ENCODE data around the gene P4HA3. TPM values are rescaled to one million over a fixed set of nuclear protein-coding genes. Genes with fewer than 3 reads are reported as not detected.

P4HA3 gene
- polyA plus RNA-seq, 3 donors: 0.07 TPM; not detected in 2

DNA sequence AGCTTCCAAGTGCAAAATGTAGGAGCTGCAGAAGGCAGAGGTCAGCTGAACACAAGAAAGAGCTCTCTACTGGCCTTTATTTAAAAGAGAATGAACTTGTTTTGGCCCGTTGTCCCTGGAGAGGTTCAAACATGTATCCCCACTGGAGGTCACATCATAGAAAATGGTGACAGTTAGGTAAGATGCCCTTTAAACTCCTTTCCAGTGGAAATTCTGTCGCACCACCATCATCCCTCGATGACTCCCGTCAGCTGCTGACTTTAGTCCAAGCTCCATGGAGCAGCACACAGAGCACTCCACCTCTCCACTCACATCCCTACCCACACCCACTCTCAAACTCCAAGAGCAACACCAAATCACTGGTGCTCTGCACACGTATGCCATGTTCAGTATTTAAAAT is 15.2 kb upstream of the P4HA3 start:
- no peak overlapping the region for H3K27ac Mint-ChIP-seq
- Histone ChIP-seq H2AFZ (ENCODE audit: insufficient read depth, low read depth, low read length, poor library complexity, severe bottlenecking) (no peak overlapping the region), H3K27me3 (ENCODE audit: control insufficient read depth in 2 of 2, insufficient read depth in 2 of 2, low read length in 2 of 2) (no peaks in the 10 kb centered on the region), H3K27ac (ENCODE audit: low read depth in 1 of 2, low read length in 2 of 2) (no peak overlapping the region), H3K9me3 (replicated peaks in 1 of 2; ENCODE audit: control insufficient read depth in 1 of 2, insufficient read depth in 1 of 2, low read length in 2 of 2) (no peaks in the 10 kb centered on the region), H3K4me1 (ENCODE audit: control insufficient read depth in 1 of 2, insufficient read depth in 2 of 2, low read length in 2 of 2) (peaks cover 0 to 5% of the 10 kb centered on the region in 2 donors), H3K4me2 (replicated peaks; ENCODE audit: extremely low read depth, low read length, poor library complexity, severe bottlenecking) (no peak overlapping the region), H3K79me2 (ENCODE audit: insufficient read depth, low read length) (no peaks in the 10 kb centered on the region), H3K9ac (ENCODE audit: insufficient read depth, low read length, poor library complexity, severe bottlenecking) (no peak overlapping the region), H3K36me3 (replicated peaks in 1 of 2; ENCODE audit: control insufficient read depth in 1 of 2, insufficient read depth in 2 of 2, low read length in 2 of 2) (no peaks in the 10 kb centered on the region), H4K20me1 (ENCODE audit: insufficient read depth, low read length) (no peaks in the 10 kb centered on the region), H3K4me3 (replicated peaks in 1 of 3; ENCODE audit: low read depth in 2 of 3, low read length in 3 of 3) (no peak overlapping the region)
- no peak overlapping the region for H3K4me3 Mint-ChIP-seq
- H3K9me3 Mint-ChIP-seq: peaks cover 3 to 8% (median 5%) of the 10 kb centered on the region in 7 donors
- no peaks in the 10 kb centered on the region for H3K36me3 Mint-ChIP-seq
- intact Hi-C loops (cut with micrococcal nuclease): no loop called here
- WGBS (ENCODE audit: insufficient coverage): 94% methylated on average over 5 of the region's 5 CpGs
- H3K27me3 Mint-ChIP-seq (ENCODE audit: low read depth in 3 of 3): peaks cover 0 to 6% (median 1%) of the 10 kb centered on the region in 3 donors
- no peak for DNase-seq
- TF ChIP-seq, protein P1, sequence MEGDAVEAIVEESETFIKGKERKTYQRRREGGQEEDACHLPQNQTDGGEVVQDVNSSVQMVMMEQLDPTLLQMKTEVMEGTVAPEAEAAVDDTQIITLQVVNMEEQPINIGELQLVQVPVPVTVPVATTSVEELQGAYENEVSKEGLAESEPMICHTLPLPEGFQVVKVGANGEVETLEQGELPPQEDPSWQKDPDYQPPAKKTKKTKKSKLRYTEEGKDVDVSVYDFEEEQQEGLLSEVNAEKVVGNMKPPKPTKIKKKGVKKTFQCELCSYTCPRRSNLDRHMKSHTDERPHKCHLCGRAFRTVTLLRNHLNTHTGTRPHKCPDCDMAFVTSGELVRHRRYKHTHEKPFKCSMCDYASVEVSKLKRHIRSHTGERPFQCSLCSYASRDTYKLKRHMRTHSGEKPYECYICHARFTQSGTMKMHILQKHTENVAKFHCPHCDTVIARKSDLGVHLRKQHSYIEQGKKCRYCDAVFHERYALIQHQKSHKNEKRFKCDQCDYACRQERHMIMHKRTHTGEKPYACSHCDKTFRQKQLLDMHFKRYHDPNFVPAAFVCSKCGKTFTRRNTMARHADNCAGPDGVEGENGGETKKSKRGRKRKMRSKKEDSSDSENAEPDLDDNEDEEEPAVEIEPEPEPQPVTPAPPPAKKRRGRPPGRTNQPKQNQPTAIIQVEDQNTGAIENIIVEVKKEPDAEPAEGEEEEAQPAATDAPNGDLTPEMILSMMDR (IDR thresholded peaks at IDR 0.05): no peak
- H3K4me1 Mint-ChIP-seq: peaks cover 5% of the 10 kb centered on the region

DNA sequence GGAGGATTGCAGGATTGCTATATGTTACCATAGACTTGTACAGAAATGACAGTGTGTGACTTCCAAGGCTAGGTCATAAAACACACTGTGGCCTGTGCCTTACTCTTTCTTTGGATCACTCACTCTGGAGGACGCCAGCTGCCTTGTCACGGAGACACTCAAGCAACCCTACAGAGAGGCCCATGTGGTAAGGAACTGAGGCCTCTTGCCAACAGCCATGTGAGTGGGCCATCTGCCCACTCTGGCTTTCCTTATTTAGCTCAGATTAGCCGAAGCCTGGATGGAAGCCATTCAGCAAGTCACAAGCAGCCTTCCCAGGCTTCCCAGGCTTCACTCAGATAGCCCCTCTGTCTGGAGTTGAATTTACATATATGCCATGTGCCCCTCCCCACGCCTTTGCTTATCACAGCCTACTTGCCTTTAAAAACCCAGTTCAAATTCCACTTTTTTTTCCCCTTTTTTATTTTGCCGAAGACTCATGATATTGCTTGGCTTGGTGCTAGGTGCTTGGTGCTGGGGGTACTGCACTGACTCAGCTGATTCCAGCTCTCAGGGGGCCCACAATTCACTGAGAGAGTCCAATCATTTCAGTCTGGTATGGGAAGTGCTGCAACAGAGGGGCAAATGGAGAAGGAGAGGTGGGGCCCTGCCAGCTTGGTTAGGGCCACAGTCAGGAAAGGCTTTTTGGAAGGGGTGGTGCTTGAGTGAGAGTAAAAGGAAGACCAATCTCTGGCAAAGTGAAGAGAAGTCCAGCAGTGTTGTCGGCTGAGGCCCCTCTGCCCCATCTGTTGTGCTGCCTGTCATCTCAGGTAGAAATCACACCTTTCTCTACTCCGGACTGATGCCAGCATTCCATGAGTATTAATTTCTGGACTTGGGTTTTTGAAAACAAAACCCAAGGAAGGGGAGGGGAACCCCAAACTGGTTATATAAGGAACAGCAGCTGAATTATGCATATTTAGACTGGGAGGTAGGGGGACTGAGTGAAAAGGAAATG is 14.5 kb upstream of the P4HA3 start:
- Histone ChIP-seq H3K36me3 (replicated peaks in 1 of 2; ENCODE audit: control insufficient read depth in 1 of 2, insufficient read depth in 2 of 2, low read length in 2 of 2) (no peaks in the 10 kb centered on the region), H3K9me3 (replicated peaks in 1 of 2; ENCODE audit: control insufficient read depth in 1 of 2, insufficient read depth in 1 of 2, low read length in 2 of 2) (no peaks in the 10 kb centered on the region), H3K4me3 (replicated peaks in 1 of 3; ENCODE audit: low read depth in 2 of 3, low read length in 3 of 3) (no peak overlapping the region), H3K79me2 (ENCODE audit: insufficient read depth, low read length) (no peaks in the 10 kb centered on the region), H3K27me3 (ENCODE audit: control insufficient read depth in 2 of 2, insufficient read depth in 2 of 2, low read length in 2 of 2) (no peaks in the 10 kb centered on the region), H3K27ac (ENCODE audit: low read depth in 1 of 2, low read length in 2 of 2) (no peak overlapping the region), H4K20me1 (ENCODE audit: insufficient read depth, low read length) (no peaks in the 10 kb centered on the region), H3K9ac (ENCODE audit: insufficient read depth, low read length, poor library complexity, severe bottlenecking) (no peak overlapping the region), H2AFZ (ENCODE audit: insufficient read depth, low read depth, low read length, poor library complexity, severe bottlenecking) (no peak overlapping the region), H3K4me1 (ENCODE audit: control insufficient read depth in 1 of 2, insufficient read depth in 2 of 2, low read length in 2 of 2) (peaks cover 0 to 8% of the 10 kb centered on the region in 2 donors), H3K4me2 (replicated peaks; ENCODE audit: extremely low read depth, low read length, poor library complexity, severe bottlenecking) (no peak overlapping the region)
- peaks cover 7% of the 10 kb centered on the region for H3K4me1 Mint-ChIP-seq
- peaks cover 0 to 6% (median 1%) of the 10 kb centered on the region in 3 donors for H3K27me3 Mint-ChIP-seq (ENCODE audit: low read depth in 3 of 3)
- WGBS (ENCODE audit: insufficient coverage): 71% methylated on average over 5 of the region's 7 CpGs
- H3K27ac Mint-ChIP-seq: no peak overlapping the region
- H3K36me3 Mint-ChIP-seq: no peaks in the 10 kb centered on the region
- no peak overlapping the region for H3K4me3 Mint-ChIP-seq
- intact Hi-C loops (cut with micrococcal nuclease): no loop called here
- DNase-seq: no peak
- TF ChIP-seq, protein P1 (IDR thresholded peaks at IDR 0.05): no peak
- peaks cover 3 to 9% (median 5%) of the 10 kb centered on the region in 7 donors for H3K9me3 Mint-ChIP-seq
